ENCODE measurements around the gene ZKSCAN8.
A peak's percentile ranks its signal among the peaks of the same experiment; 100 is the strongest.

The ZKSCAN8 gene

DNA sequence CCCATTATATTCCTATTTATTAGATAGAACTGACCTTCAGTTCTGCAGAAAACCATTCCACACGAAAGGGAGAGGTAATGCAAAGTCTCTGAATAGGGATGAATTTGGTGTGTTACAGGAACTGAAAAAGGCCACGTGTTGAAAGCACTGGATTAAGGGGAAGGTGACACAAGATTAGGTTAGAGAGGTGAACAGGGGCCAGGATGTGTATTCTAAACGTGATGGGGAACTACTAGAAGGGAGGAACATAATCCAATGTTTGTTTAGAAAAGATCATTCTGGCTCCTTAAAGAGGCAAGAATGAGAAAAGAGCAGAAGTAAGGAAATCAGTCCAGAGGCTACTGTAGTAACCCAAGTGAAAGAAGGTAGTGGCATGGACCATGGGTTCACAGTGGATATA is 6.3 kb upstream of the ZKSCAN8 start:
- TF ChIP-seq EZH2 (IDR thresholded peaks at IDR 0.05) (no peak), FOXP2 (optimal IDR thresholded peaks at IDR 0.05; ENCODE audit: control extremely low read depth, extremely low read length, insufficient read depth) (no peak), POLR2AphosphoS5 (IDR thresholded peaks at IDR 0.05; ENCODE audit: borderline replicate concordance, low read depth, low read length) (no peak)
- no peak for DNase-seq (ENCODE audit: low read depth, low spot score)
- peak overlapping the region; percentile 93 for H3K9ac ChIP-seq (ENCODE audit: insufficient read length)
- peaks cover 25% of the 10 kb centered on the region for H3K36me3 ChIP-seq (ENCODE audit: insufficient read depth, low read length)
- no peak overlapping the region for H3K27ac ChIP-seq
- H3K9me3 ChIP-seq (ENCODE audit: low read depth, low read length): no peaks in the 10 kb centered on the region
- H3K4me3 ChIP-seq: peak overlapping the region; percentile 88

DNA sequence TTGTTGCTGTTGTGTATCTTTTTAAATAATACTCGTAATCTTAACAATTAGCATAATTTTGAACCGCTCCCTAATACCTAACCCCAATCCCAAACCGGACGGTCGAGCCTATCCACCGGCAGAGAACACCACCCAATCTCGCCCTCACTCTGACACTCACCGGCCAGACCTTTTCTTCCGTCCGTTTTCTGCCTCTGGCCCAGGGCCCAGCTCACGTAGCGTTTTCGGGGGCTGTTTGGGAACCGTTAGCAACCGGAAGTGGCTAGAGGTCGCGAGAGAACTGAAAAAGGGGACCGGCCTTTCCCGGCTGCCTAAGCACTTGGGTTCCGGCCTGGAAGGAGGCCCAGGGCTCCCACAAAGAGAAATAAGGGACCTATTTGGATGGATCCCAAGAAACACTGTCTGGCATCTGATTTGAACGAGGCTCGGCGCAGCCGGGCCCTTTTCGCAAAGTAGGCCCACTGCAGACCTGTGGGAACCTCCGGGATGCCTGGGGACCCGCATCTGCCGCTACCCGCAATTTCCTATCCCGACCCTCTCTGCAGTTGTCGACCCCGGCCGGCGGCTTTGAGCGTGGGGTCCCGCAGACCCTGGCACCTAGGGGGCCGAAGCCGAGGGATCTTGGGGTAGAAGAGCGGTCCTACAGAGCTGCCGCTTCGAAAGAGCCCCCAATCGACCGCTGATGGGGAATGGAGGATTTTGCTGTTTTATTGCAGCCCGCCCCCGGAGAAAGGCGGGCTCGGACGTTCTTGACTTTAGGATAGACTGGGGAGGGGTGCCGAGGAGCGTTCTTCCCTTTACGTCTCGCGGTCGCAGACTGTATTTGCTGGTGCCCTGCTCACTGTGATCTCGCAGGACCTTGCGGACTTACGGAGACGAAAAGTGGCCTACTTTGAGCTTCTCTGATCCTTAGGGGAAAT is 4.8 kb upstream of the ZKSCAN8 start:
- DNase-seq (ENCODE audit: low read depth, low spot score): peak; percentile 75
- H3K27ac ChIP-seq: peak overlapping the region; percentile 82
- peak; percentile 91 for TF ChIP-seq POLR2AphosphoS5 (IDR thresholded peaks at IDR 0.05; ENCODE audit: borderline replicate concordance, low read depth, low read length)
- peak; percentile 6 for TF ChIP-seq FOXP2 (optimal IDR thresholded peaks at IDR 0.05; ENCODE audit: control extremely low read depth, extremely low read length, insufficient read depth)
- TF ChIP-seq EZH2 (IDR thresholded peaks at IDR 0.05): no peak
- peak overlapping the region; percentile 88 for H3K4me3 ChIP-seq
- peaks cover 17% of the 10 kb centered on the region for H3K36me3 ChIP-seq (ENCODE audit: insufficient read depth, low read length)
- H3K9me3 ChIP-seq (ENCODE audit: low read depth, low read length): no peaks in the 10 kb centered on the region
- peak overlapping the region; percentile 93 for H3K9ac ChIP-seq (ENCODE audit: insufficient read length)

DNA sequence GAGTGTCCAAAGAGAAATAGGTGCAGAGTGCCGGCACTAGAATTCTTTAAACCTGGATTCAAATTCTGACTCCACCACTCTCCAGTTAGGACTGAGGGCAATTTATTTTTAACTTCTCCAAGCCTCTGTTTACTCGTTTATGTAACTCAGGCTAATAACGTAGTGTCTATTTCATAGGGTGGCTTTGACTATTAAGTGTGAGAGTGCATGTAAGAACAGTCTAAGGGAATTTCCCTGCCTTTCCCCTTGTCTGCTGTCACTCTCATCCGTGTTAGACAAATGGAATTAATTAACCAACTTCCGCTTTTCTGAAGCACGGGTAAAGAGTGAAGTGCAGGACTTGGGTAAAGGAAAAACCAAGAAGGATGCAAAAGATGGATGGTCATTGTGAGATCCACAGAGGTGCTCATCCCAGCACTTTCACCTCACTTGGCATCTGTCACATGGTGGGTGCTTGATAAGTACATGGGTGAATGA is 4.1 kb upstream of the ZKSCAN8 start:
- H3K36me3 ChIP-seq (ENCODE audit: insufficient read depth, low read length): peaks cover 14% of the 10 kb centered on the region

DNA sequence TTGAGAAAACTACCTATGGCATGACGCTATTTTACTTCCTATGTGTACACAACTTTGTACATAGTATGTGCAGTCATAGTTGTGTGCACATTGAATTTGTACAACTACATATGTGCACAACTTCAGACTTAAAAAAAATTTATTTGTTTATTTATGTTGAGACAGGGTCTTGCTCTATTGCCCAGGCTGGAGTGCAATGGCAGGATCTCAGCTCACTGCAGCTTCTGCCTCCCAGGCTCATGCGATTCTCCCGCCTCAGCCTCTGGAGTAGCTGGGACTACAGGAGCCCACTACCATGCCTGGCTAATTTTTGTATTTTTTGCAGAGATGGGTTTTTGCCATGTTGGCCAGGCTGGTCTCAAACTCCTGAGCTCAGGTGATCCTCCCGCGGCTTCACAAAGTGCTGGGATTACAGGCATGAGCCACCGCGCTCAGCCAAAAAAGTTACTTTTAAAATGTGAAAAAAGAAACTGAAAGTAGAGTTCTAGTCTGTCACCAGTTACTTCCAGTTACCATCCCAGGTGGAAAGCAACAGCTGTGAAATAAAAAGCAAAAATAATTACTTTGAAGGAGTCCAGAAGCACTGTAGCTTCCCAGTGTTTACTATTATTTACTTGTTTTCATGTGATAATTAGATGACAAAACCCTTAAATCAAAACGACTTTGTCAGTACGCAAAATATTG is 1.7 kb upstream of the ZKSCAN8 start:
- Histone ChIP-seq H3K36me3 (ENCODE audit: insufficient read depth, low read length) (peaks cover 10% of the 10 kb centered on the region), H3K27ac (no peak overlapping the region), H3K9ac (ENCODE audit: insufficient read length) (no peak overlapping the region), H3K4me3 (no peak overlapping the region), H3K9me3 (ENCODE audit: low read depth, low read length) (no peaks in the 10 kb centered on the region)
- DNase-seq (ENCODE audit: low read depth, low spot score): no peak
- TF ChIP-seq POLR2AphosphoS5 (IDR thresholded peaks at IDR 0.05; ENCODE audit: borderline replicate concordance, low read depth, low read length) (no peak), FOXP2 (optimal IDR thresholded peaks at IDR 0.05; ENCODE audit: control extremely low read depth, extremely low read length, insufficient read depth) (no peak), EZH2 (IDR thresholded peaks at IDR 0.05) (no peak)

More for the DNA sequence above, 4.1 kb upstream of the ZKSCAN8 start:
- peak overlapping the region; percentile 82 for H3K27ac ChIP-seq
- H3K9ac ChIP-seq (ENCODE audit: insufficient read length): peak overlapping the region; percentile 93
- no peaks in the 10 kb centered on the region for H3K9me3 ChIP-seq (ENCODE audit: low read depth, low read length)
- no peak for TF ChIP-seq POLR2AphosphoS5 (IDR thresholded peaks at IDR 0.05; ENCODE audit: borderline replicate concordance, low read depth, low read length)
- TF ChIP-seq EZH2 (IDR thresholded peaks at IDR 0.05): no peak
- TF ChIP-seq FOXP2 (optimal IDR thresholded peaks at IDR 0.05; ENCODE audit: control extremely low read depth, extremely low read length, insufficient read depth): no peak
- DNase-seq (ENCODE audit: low read depth, low spot score): no peak
- H3K4me3 ChIP-seq: peak overlapping the region; percentile 88

DNA sequence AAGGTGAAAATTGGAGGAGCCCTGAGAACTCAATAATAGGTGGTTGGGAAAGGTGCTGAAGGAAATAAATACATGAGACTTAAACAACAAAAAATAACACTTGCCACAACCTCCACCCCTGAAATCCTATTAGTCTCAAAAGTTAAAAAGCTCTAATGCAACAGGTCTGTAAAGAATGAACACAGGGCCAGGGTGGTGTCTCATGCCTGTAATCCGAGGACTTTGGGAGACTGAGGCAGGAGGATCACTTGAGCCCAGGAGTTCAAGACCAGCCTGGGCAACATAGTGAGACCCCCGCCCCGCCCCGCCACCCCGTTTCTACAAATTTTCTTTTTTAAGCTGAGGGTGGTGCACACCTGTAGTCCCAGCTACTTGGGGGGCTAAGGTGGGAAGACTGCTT is 1.1 kb upstream of the ZKSCAN8 start:
- no peak for DNase-seq (ENCODE audit: low read depth, low spot score)
- no peak overlapping the region for H3K27ac ChIP-seq
- TF ChIP-seq POLR2AphosphoS5 (IDR thresholded peaks at IDR 0.05; ENCODE audit: borderline replicate concordance, low read depth, low read length): no peak
- no peaks in the 10 kb centered on the region for H3K9me3 ChIP-seq (ENCODE audit: low read depth, low read length)
- H3K9ac ChIP-seq (ENCODE audit: insufficient read length): no peak overlapping the region
- peaks cover 16% of the 10 kb centered on the region for H3K36me3 ChIP-seq (ENCODE audit: insufficient read depth, low read length)
- H3K4me3 ChIP-seq: no peak overlapping the region

DNA sequence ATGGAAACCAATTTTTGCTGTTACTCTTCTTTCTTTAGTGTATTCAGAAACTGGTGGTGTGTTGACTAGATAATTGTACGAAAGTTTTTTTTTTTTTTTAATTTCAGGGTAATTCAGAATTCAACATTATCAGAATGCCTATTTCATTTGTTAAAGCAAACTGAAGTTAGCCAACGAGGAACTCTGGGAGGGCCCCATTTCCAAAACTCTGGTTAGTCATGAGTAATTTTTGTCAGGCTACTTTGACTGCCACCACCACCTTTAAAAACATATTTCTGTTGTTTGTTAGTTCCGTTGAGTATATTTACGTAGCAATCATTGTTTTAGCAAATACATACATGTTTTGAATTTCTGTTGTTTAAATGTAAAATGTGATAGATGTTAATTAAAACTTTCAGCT is 763 bp downstream of the ZKSCAN8 start:
- H3K9me3 ChIP-seq (ENCODE audit: low read depth, low read length): no peaks in the 10 kb centered on the region
- no peak overlapping the region for H3K27ac ChIP-seq
- no peak for DNase-seq (ENCODE audit: low read depth, low spot score)

DNA sequence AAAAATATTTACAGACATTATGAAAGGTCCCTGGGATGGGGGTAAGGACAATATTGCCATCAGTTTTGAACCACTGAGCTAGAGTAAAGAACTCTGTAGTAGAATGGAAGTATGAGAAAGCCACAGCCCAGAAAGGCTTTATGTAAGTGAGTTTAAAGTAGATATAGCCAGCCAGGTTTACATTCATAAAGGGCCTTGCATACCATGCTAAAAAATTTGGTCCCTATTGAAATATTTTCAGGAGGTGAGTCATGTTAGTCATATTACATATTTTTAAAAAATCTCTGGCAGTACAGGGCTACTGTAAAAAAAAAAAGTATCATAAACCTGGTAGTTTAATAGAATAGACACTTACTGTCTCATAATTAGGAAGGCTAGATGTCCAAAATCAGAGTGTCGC is 3.5 kb downstream of the ZKSCAN8 start:
- DNase-seq (ENCODE audit: low read depth, low spot score): no peak
- H3K36me3 ChIP-seq (ENCODE audit: insufficient read depth, low read length): peaks cover 58% of the 10 kb centered on the region
- TF ChIP-seq FOXP2 (optimal IDR thresholded peaks at IDR 0.05; ENCODE audit: control extremely low read depth, extremely low read length, insufficient read depth): no peak
- TF ChIP-seq POLR2AphosphoS5 (IDR thresholded peaks at IDR 0.05; ENCODE audit: borderline replicate concordance, low read depth, low read length): no peak
- no peak for TF ChIP-seq EZH2 (IDR thresholded peaks at IDR 0.05)
- no peak overlapping the region for H3K9ac ChIP-seq (ENCODE audit: insufficient read length)
- H3K9me3 ChIP-seq (ENCODE audit: low read depth, low read length): no peaks in the 10 kb centered on the region
- no peak overlapping the region for H3K27ac ChIP-seq
- H3K4me3 ChIP-seq: no peak overlapping the region

More for the DNA sequence above, 763 bp downstream of the ZKSCAN8 start:
- H3K9ac ChIP-seq (ENCODE audit: insufficient read length): peak overlapping the region; percentile 95
- H3K36me3 ChIP-seq (ENCODE audit: insufficient read depth, low read length): peaks cover 31% of the 10 kb centered on the region
- no peak for TF ChIP-seq FOXP2 (optimal IDR thresholded peaks at IDR 0.05; ENCODE audit: control extremely low read depth, extremely low read length, insufficient read depth)
- no peak for TF ChIP-seq POLR2AphosphoS5 (IDR thresholded peaks at IDR 0.05; ENCODE audit: borderline replicate concordance, low read depth, low read length)
- TF ChIP-seq EZH2 (IDR thresholded peaks at IDR 0.05): no peak
- peak overlapping the region; percentile 85 for H3K4me3 ChIP-seq

DNA sequence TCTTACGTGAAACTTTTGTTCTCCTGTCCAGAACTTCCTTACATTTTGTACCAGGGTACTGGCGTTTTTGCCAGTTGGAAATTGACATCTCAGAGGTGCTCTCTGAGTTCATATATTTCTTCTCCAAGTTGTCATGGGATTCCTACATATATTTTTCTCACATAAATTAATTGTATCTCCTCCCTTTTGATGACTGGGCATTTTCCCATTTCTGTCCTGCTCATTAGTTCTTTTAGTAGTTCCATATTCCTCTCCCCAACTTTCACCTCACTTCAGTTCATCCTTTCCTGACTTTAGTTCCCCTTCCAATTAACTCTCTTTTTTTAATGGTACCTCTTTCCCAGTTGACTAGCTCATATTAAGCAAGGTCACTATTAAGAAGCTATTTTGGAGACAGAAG is 10.8 kb downstream of the ZKSCAN8 start:
- TF ChIP-seq POLR2AphosphoS5 (IDR thresholded peaks at IDR 0.05; ENCODE audit: borderline replicate concordance, low read depth, low read length) (no peak), FOXP2 (optimal IDR thresholded peaks at IDR 0.05; ENCODE audit: control extremely low read depth, extremely low read length, insufficient read depth) (no peak), EZH2 (IDR thresholded peaks at IDR 0.05) (no peak)
- Histone ChIP-seq H3K9me3 (ENCODE audit: low read depth, low read length) (peaks cover 22% of the 10 kb centered on the region; the same call in 1 of the 2 replicates), H3K4me3 (no peak overlapping the region), H3K9ac (ENCODE audit: insufficient read length) (no peak overlapping the region), H3K36me3 (ENCODE audit: insufficient read depth, low read length) (peaks cover 93% of the 10 kb centered on the region), H3K27ac (no peak overlapping the region)
- no peak for DNase-seq (ENCODE audit: low read depth, low spot score)

Data from SK-N-MC (cell line).